22Rv1 (cell line): Measurements from ENCODE around the gene CDC14A.

ENCODE experiments used
- ZFX ChIP-seq: fragments of 450-650 bp; IDR thresholded peaks from 2 replicates; pipeline ENCODE4 v1.6.1; 2017; ENCODE audit warnings: antibody characterized with exemption, borderline replicate concordance
- TF ChIP-seq, protein P1 (sequence below): fragments of 450-650 bp; IDR thresholded peaks from 2 replicates; pipeline ENCODE4 v1.5.1; 2017; ENCODE audit warnings: mild to moderate bottlenecking

DNA sequence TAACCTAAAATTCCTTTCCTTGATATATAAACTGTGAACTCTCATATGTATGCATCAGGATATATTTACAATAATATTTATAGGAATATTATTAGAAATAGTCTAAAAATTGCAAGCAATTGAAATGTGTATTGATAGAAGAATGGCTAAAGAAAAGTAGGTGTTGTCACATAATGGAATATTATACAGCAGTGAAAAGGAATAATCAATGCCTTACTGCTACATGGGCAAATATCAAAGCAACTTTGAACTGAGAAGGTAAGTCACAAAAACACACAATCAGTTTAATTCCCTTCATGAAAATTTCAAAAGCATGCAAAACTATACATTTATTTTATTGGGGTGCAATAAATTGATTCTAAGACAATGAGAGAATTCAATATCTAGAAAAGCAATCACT is 35.7 kb upstream of the CDC14A start:
- TF ChIP-seq, protein P1, sequence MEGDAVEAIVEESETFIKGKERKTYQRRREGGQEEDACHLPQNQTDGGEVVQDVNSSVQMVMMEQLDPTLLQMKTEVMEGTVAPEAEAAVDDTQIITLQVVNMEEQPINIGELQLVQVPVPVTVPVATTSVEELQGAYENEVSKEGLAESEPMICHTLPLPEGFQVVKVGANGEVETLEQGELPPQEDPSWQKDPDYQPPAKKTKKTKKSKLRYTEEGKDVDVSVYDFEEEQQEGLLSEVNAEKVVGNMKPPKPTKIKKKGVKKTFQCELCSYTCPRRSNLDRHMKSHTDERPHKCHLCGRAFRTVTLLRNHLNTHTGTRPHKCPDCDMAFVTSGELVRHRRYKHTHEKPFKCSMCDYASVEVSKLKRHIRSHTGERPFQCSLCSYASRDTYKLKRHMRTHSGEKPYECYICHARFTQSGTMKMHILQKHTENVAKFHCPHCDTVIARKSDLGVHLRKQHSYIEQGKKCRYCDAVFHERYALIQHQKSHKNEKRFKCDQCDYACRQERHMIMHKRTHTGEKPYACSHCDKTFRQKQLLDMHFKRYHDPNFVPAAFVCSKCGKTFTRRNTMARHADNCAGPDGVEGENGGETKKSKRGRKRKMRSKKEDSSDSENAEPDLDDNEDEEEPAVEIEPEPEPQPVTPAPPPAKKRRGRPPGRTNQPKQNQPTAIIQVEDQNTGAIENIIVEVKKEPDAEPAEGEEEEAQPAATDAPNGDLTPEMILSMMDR, result no peak
- TF ChIP-seq ZFX, result no peak
